Muscle layer of duodenum (tissue), 2 donors: ENCODE results near the gene OTX2.

Experiments
- H3K27ac ChIP-seq: one replicate; pipeline ENCODE4 v1.7.0; 2013; ENCODE audit warnings: mild to moderate bottlenecking, low read length
- H3K27me3 ChIP-seq: one replicate; pipeline ENCODE4 v1.7.0; 2013; ENCODE audit warnings: low read depth, mild to moderate bottlenecking, control low read depth, low read length
- H3K36me3 ChIP-seq, 2 donors: one replicate each; pipeline ENCODE4 v1.7.0; 2013; ENCODE audit warnings: low read length in 2 of 2, control low read depth in 1 of 2, mild to moderate bottlenecking in 1 of 2; ENCODE audit not compliant: insufficient read depth in 2 of 2, control insufficient read depth in 1 of 2
- H3K4me1 ChIP-seq, 2 donors: one replicate each; pipeline ENCODE4 v1.7.0; 2013; ENCODE audit warnings: low read length in 2 of 2, mild to moderate bottlenecking in 2 of 2, control low read depth in 1 of 2, moderate library complexity in 1 of 2; ENCODE audit not compliant: insufficient read depth in 2 of 2, control insufficient read depth in 1 of 2
- H3K4me3 ChIP-seq, 2 donors: one replicate each; pipeline ENCODE4 v1.7.0; 2013; ENCODE audit warnings: low read length in 2 of 2, low read depth in 1 of 2, mild to moderate bottlenecking in 1 of 2
- H3K9me3 ChIP-seq, 2 donors: one replicate each; pipeline ENCODE4 v1.7.0; 2013; ENCODE audit warnings: low read length in 2 of 2, control low read depth in 1 of 2, mild to moderate bottlenecking in 1 of 2; ENCODE audit not compliant: control insufficient read depth in 1 of 2
- donor health status: healthy.

OTX2 gene

GRCh38 chr14:56810836-56811592, 735 bp upstream of the OTX2 start:
- Histone ChIP-seq H3K4me3 (no peak overlapping the region), H3K27me3 (peaks cover 76% of the 10 kb centered on the region), H3K9me3 (no peaks in the 10 kb centered on the region), H3K36me3 (no peaks in the 10 kb centered on the region), H3K4me1 (peaks cover 0 to 20% of the 10 kb centered on the region in 2 donors), H3K27ac (no peak overlapping the region)

- H3K4me3 ChIP-seq = peak overlapping the region in 1 of 2 donors; percentile 30
- no peaks in the 10 kb centered on the region for H3K9me3 ChIP-seq
- H3K27me3 ChIP-seq = peaks cover 82% of the 10 kb centered on the region
- H3K4me1 ChIP-seq = peaks cover 0 to 20% of the 10 kb centered on the region in 2 donors
- H3K27ac ChIP-seq = no peak overlapping the region
- H3K36me3 ChIP-seq = no peaks in the 10 kb centered on the region
Observed at GRCh38 chr14:56809270-56810146, 771 bp downstream of the OTX2 start.

GRCh38 chr14:56808383-56809269, 1.7 kb downstream of the OTX2 start:
- Histone ChIP-seq H3K36me3 (no peaks in the 10 kb centered on the region), H3K4me3 (peak overlapping the region; percentile 23 to 30), H3K27ac (no peak overlapping the region), H3K9me3 (no peaks in the 10 kb centered on the region), H3K27me3 (peaks cover 87% of the 10 kb centered on the region), H3K4me1 (peaks cover 0 to 20% of the 10 kb centered on the region in 2 donors)

GRCh38 chr14:56808110-56808382, 2.2 kb downstream of the OTX2 start:
- Histone ChIP-seq H3K36me3 (no peaks in the 10 kb centered on the region), H3K9me3 (no peaks in the 10 kb centered on the region), H3K27me3 (peaks cover 86% of the 10 kb centered on the region), H3K27ac (no peak overlapping the region), H3K4me3 (peak overlapping the region; percentile 23 to 30), H3K4me1 (peaks cover 0 to 20% of the 10 kb centered on the region in 2 donors)

GRCh38 chr14:56807386-56808109, 2.7 kb downstream of the OTX2 start:
- H3K27ac ChIP-seq = no peak overlapping the region
- peaks cover 0 to 20% of the 10 kb centered on the region in 2 donors for H3K4me1 ChIP-seq
- peaks cover 82% of the 10 kb centered on the region for H3K27me3 ChIP-seq
- no peak overlapping the region for H3K4me3 ChIP-seq
- H3K36me3 ChIP-seq = no peaks in the 10 kb centered on the region
- no peaks in the 10 kb centered on the region for H3K9me3 ChIP-seq

GRCh38 chr14:56806760-56807159, 3.5 kb downstream of the OTX2 start:
- H3K4me3 ChIP-seq = no peak overlapping the region
- no peak overlapping the region for H3K27ac ChIP-seq
- peaks cover 79% of the 10 kb centered on the region for H3K27me3 ChIP-seq
- no peaks in the 10 kb centered on the region for H3K36me3 ChIP-seq
- H3K9me3 ChIP-seq = no peaks in the 10 kb centered on the region
- peaks cover 0 to 20% of the 10 kb centered on the region in 2 donors for H3K4me1 ChIP-seq

GRCh38 chr14:56805992-56806727, 4.1 kb downstream of the OTX2 start:
- H3K27me3 ChIP-seq = peaks cover 81% of the 10 kb centered on the region
- peaks cover 0 to 20% of the 10 kb centered on the region in 2 donors for H3K4me1 ChIP-seq
- no peaks in the 10 kb centered on the region for H3K9me3 ChIP-seq

GRCh38 chr14:56805201-56805991, 4.9 kb downstream of the OTX2 start:
- Histone ChIP-seq H3K4me3 (no peak overlapping the region), H3K4me1 (peaks cover 0 to 20% of the 10 kb centered on the region in 2 donors), H3K27me3 (peaks cover 75% of the 10 kb centered on the region), H3K36me3 (no peaks in the 10 kb centered on the region), H3K9me3 (no peaks in the 10 kb centered on the region), H3K27ac (no peak overlapping the region)

More at GRCh38 chr14:56805992-56806727, 4.1 kb downstream of the OTX2 start:
- Histone ChIP-seq H3K27ac (no peak overlapping the region), H3K36me3 (no peaks in the 10 kb centered on the region), H3K4me3 (no peak overlapping the region)

- H3K27me3 ChIP-seq = peaks cover 72% of the 10 kb centered on the region
- H3K9me3 ChIP-seq = no peaks in the 10 kb centered on the region
- no peaks in the 10 kb centered on the region for H3K36me3 ChIP-seq
- no peak overlapping the region for H3K4me3 ChIP-seq
- no peak overlapping the region for H3K27ac ChIP-seq
- peaks cover 0 to 14% of the 10 kb centered on the region in 2 donors for H3K4me1 ChIP-seq
Observed at GRCh38 chr14:56803816-56804535, 6.3 kb downstream of the OTX2 start.
